BJ (cell line): Measurements from ENCODE around the gene FOXN1. TPM values are rescaled to one million over a fixed set of nuclear protein-coding genes. Genes with fewer than 3 reads are reported as not detected.

Experiments
- CTCF ChIA-PET: fragments of 350-600 bp; formaldehyde crosslinking; extraction: SDS; loops from one replicate; lab custom pipeline; 2021; ENCODE audit warnings: antibody characterized with exemption, inconsistent platforms; lab: Yijun Ruan, JAX
- POLR2A ChIA-PET: fragments of 300-600 bp; sonication (Branson Sonifier 250); formaldehyde crosslinking; extraction: SDS; loops from one replicate; lab custom pipeline; 2021; ENCODE audit warnings: antibody characterized with exemption; lab: Charles Lee
- DNase-seq: peaks from one replicate; pipeline ENCODE4 v3.0.0-alpha.2; 2011; ENCODE audit warnings: low read depth
- H3K27me3 ChIP-seq: 2 replicates; pipeline ENCODE4 v1.6.0; 2011; ENCODE audit warnings: low read length; ENCODE audit not compliant: control insufficient read depth, insufficient read depth
- H3K36me3 ChIP-seq: 2 replicates; pipeline ENCODE4 v1.5.1; 2011; ENCODE audit warnings: low read length; ENCODE audit not compliant: control insufficient read depth, insufficient read depth
- H3K4me3 ChIP-seq: 2 replicates; pipeline ENCODE4 v1.5.1; 2011; ENCODE audit warnings: low read depth, mild to moderate bottlenecking, control low read depth, low read length
- polyA plus RNA-seq: library from polyadenylated mRNA; depleted of rRNA; stranded (reverse); fragments of >200 nt; gene quantifications from 2 replicates; pipeline ENCODE4 v1.2.3, GENCODE V29; 2011
- TF ChIP-seq, protein P1 (sequence below): IDR thresholded peaks from 2 replicates; pipeline ENCODE4 v1.5.1; 2011; ENCODE audit warnings: low read depth, mild to moderate bottlenecking, control low read depth, inconsistent platforms, low read length, moderate library complexity; ENCODE audit not compliant: insufficient read depth

FOXN1 gene
- polyA plus RNA-seq, 1 experiment, result not detected

DNA sequence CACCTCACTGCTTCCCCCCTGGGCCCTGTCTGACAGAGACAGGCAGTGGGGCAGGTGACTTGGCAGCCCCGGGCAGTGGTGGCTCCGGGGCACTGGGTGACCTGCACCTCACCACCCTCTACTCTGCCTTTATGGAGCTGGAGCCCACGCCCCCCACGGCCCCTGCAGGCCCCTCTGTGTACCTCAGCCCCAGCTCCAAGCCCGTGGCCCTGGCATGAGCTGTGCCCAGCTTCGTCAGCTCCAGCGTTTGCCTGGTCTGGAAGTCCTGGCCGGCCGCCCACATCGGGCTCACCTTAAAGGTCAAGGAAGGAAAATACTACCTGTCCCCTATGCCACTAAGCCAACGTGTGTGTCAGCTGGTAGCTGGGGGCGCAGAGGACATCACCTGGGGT is 31.1 kb downstream of the FOXN1 start:
- Histone ChIP-seq H3K27me3 (peaks cover 2% of the 10 kb centered on the region), H3K36me3 (no peaks in the 10 kb centered on the region), H3K4me3 (no peak overlapping the region)
- TF ChIP-seq, protein P1, sequence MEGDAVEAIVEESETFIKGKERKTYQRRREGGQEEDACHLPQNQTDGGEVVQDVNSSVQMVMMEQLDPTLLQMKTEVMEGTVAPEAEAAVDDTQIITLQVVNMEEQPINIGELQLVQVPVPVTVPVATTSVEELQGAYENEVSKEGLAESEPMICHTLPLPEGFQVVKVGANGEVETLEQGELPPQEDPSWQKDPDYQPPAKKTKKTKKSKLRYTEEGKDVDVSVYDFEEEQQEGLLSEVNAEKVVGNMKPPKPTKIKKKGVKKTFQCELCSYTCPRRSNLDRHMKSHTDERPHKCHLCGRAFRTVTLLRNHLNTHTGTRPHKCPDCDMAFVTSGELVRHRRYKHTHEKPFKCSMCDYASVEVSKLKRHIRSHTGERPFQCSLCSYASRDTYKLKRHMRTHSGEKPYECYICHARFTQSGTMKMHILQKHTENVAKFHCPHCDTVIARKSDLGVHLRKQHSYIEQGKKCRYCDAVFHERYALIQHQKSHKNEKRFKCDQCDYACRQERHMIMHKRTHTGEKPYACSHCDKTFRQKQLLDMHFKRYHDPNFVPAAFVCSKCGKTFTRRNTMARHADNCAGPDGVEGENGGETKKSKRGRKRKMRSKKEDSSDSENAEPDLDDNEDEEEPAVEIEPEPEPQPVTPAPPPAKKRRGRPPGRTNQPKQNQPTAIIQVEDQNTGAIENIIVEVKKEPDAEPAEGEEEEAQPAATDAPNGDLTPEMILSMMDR, result no peak
- no peak for DNase-seq
- POLR2A ChIA-PET, result interaction anchor here (0.5 kb wide), 1 partner anchor 22 kb away, joined by 4 read pairs; no protein-coding TSS in a partner anchor
- CTCF ChIA-PET, result interaction anchor here (1.0 to 8.5 kb wide), 4 partner anchors 8 to 41 kb away, joined by 4 to 155 read pairs (median 17); no protein-coding TSS in a partner anchor

DNA sequence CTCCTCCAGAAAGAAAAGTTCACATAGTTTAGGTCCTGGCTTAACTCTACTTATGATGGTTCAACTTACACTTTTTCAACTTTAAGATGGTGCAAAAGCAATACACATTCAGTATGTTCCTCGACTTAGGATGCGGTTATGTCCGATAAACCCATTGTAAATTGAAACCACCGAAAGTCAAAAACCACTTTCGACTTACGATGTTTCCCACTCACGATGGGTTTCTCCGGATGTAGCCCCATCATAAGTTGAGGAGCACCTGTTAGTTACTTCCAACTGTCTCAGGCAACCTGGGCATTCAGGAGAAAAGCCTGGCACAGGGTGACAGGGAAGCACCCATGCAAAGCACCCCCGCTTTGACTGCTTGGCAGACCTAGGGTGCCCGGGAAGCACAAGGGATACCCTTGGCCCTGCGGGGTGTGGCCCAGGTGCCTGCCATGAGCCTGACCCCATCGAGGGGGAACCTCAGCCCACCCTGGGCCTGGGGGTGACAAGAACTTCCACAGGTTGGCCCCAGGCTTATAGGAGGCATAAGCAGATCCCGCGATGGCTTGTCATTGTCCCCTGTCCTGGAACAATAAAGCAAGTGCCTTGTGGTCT is 32.2 kb downstream of the FOXN1 start:
- no peak for DNase-seq
- CTCF ChIA-PET, result interaction anchor here (1.4 to 8.5 kb wide), 3 partner anchors 10 to 43 kb away, joined by 7 to 155 read pairs (median 27); no protein-coding TSS in a partner anchor
- POLR2A ChIA-PET, result no interaction called here
- Histone ChIP-seq H3K36me3 (no peaks in the 10 kb centered on the region), H3K27me3 (peaks cover 2% of the 10 kb centered on the region), H3K4me3 (no peak overlapping the region)
- TF ChIP-seq, protein P1, result no peak

DNA sequence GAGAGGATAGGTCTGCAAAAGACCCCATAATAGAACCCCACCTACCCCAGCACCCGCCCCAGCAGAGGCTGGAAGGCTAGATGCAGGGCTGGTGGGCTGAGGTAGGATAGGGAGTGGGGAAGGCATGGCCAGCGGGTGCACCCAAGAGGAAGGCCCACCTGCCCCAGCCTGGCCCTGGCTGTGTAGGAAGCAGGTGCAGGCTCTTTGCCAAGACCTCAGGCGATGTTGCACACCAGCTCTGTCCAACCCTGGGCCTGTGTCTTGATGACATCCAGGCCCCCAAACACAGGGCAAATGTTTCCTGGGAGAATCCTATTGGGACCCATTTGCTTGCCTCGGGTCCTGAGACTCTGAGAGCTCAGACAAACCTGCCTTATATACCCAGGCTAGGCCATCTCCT is 34.1 kb downstream of the FOXN1 start:
- H3K36me3 ChIP-seq, result no peaks in the 10 kb centered on the region
- DNase-seq, result no peak
- no peak overlapping the region for H3K4me3 ChIP-seq
- H3K27me3 ChIP-seq, result peaks cover 2% of the 10 kb centered on the region
- TF ChIP-seq, protein P1, result no peak
- ChIA-PET POLR2A (no interaction called here), CTCF (interaction anchor here (0.6 to 8.5 kb wide), 10 partner anchors 8 to 80 kb away, joined by 3 to 155 read pairs (median 5); partner anchors contain the start of gene PIGS)

DNA sequence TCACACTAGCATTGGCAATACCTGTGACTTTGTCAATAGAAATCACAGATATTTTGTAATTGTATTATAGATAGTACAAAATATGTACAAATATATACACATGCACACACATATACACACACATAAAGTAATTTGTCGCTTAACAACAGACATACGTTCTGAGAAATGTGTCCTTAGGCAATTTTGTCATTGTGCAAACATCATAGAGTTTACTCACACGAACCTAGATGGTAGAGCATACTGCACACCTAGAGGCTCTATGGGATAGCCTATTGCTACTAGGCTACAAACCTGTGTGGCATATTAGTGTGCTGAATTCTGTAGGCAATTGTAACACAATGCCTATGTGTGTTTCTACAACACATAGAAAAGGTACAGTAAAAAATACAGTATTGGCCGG is 35.3 kb downstream of the FOXN1 start:
- DNase-seq, result no peak
- POLR2A ChIA-PET, result no interaction called here
- Histone ChIP-seq H3K4me3 (no peak overlapping the region), H3K36me3 (no peaks in the 10 kb centered on the region), H3K27me3 (peaks cover 2% of the 10 kb centered on the region)
- TF ChIP-seq, protein P1, result no peak
- CTCF ChIA-PET, result interaction anchor here (0.6 to 8.5 kb wide), 8 partner anchors 10 to 812 kb away, joined by 3 to 155 read pairs (median 4); partner anchors contain the start of gene PIGS

DNA sequence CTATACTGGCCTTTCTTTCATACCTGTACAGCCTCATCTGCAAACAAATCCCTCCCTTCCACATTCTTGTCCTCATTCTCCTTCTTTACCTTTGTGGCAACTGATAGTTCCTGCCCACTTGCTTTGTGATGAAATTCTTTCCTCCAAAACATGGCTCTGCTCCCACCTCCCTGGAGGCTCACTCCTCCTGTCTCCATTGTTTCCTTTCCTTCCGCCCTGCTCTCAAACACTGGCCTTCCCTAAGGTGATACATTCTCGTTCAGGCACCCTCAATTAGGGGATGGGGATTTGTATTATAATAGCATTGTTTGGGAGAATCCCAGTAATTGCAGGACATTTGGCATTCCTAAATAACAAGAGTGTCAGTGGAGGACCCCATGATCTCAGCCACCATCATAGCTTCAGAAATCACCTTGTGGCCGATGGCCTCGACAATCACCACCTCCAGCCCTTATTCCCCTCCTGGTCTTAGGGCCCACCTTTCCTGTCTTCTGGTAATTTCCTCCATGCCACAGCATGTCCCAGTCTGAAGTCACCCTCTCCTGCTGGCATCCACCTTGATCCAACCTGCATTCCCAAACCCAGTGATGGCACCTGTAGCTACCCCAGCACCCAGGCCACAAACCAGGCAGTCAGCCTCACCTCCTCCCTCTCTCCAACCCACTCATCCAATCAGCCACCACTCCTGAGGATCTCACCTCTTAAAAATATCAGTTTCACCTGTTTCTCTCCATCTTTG is 38.4 kb downstream of the FOXN1 start:
- CTCF ChIA-PET, result interaction anchor here (1.6 kb wide), 1 partner anchor 69 kb away, joined by 4 read pairs; no protein-coding TSS in a partner anchor
- Histone ChIP-seq H3K27me3 (no peaks in the 10 kb centered on the region), H3K4me3 (no peak overlapping the region), H3K36me3 (peaks cover 6% of the 10 kb centered on the region)
- POLR2A ChIA-PET, result no interaction called here
- TF ChIP-seq, protein P1, result no peak
- no peak for DNase-seq
